Subcutaneous abdominal adipose tissue (tissue), 5 donors: ENCODE results near the gene SLC27A5.

Source experiments
- H3K27ac ChIP-seq: one replicate; pipeline ENCODE4 v1.7.0; 2013; ENCODE audit warnings: low read depth, mild to moderate bottlenecking, inconsistent platforms, low read length, moderate library complexity
- H3K27me3 ChIP-seq, 5 donors: one replicate each; pipeline ENCODE4 v1.7.0; 2013; ENCODE audit warnings: low read length in 5 of 5, inconsistent platforms in 1 of 5; ENCODE audit not compliant: control insufficient read depth in 5 of 5, insufficient read depth in 4 of 5
- H3K36me3 ChIP-seq, 5 donors: one replicate each; pipeline ENCODE4 v1.7.0; 2013; ENCODE audit warnings: low read length in 5 of 5; ENCODE audit not compliant: control insufficient read depth in 5 of 5, insufficient read depth in 5 of 5
- H3K4me1 ChIP-seq, 5 donors: one replicate each; pipeline ENCODE4 v1.7.0; 2013; ENCODE audit warnings: low read length in 5 of 5, mild to moderate bottlenecking in 3 of 5, moderate library complexity in 1 of 5; ENCODE audit not compliant: control insufficient read depth in 5 of 5, insufficient read depth in 5 of 5
- H3K4me3 ChIP-seq, 5 donors: one replicate each; pipeline ENCODE4 v1.7.0; 2013; ENCODE audit warnings: low read length in 5 of 5, low read depth in 1 of 5
- H3K9ac ChIP-seq, 5 donors: one replicate each; pipeline ENCODE4 v1.7.0; 2013; ENCODE audit warnings: low read length in 5 of 5, mild to moderate bottlenecking in 4 of 5, moderate library complexity in 3 of 5
- H3K9me3 ChIP-seq, 5 donors: one replicate each; pipeline ENCODE4 v1.7.0; 2013; ENCODE audit warnings: low read length in 5 of 5; ENCODE audit not compliant: control insufficient read depth in 5 of 5
- donor health status: healthy.
- donor health status: healthy.
- donor health status: healthy.
- donor health status: healthy.
- donor health status: healthy.

Gene SLC27A5

DNA sequence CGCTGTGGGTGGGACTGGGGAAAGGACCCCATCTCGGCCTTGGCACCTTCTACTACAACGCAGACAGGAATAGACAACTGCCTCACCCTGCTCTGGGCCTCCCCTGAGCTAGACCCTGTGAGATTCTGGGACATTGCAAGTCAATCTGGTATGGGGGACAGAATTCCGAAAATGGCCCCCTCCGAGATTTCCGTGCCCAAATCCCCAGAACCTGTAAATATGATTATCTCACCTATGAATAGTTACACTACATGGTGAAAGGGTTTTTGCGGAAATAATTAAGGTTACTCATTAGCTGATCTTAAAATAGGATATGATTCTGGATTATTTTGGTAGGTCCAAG lies 8.4 kb upstream of the SLC27A5 start:
- no peaks in the 10 kb centered on the region for H3K9me3 ChIP-seq
- peak overlapping the region; percentile 93 for H3K27ac ChIP-seq
- peak overlapping the region; percentile 68 to 96 (median 92) for H3K9ac ChIP-seq
- peaks cover 0 to 23% (median 19%) of the 10 kb centered on the region in 5 donors for H3K36me3 ChIP-seq
- H3K27me3 ChIP-seq, result no peaks in the 10 kb centered on the region
- peaks cover 13 to 47% (median 34%) of the 10 kb centered on the region in 5 donors for H3K4me1 ChIP-seq
- peak overlapping the region; percentile 83 to 92 (median 87) for H3K4me3 ChIP-seq

DNA sequence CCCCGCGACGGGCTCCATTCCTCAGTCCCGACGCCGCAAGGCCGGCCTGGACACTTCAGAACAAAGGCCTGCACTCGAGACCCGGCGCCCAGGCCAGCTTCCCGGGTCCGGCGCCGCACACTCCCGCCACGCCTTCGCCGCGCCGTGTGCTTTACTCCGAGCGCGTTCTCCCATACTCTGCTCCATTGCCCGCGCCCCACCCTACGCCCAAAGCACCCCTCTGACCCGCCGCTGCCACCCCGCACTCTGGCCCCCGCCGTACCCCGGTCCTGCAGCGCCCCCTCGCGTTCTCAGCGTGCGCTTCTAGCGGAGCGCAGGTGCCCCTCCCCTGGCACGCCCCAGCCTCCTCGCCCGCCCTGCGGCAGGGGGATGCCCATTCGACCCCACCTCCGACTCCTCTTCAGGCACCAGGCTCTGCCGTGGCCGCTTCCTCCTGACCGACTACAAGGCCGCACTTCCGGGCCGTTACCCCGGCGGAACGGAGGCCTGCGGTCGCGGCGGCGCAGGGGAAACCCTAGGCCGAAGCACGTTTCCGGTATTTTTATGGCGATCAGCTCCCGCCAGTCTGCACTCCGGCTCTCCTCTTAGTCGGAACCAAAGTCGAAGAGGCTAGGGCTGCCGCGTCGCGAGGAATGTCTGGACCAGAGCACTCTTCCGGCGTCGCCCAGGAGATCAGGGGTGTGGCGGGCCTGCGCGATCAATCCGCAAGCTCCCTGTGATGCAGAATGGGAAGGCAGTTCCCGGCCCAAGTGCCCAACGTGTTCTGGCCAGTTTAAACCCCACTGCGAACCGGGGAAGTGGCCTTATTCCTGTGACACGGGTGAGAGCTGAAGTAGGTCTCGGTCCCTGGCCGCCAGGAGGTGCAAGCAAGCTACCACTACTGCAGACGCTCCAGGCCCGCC lies 7.8 kb upstream of the SLC27A5 start, which contains the start of gene ZBTB45:
ZBTB45 (minus strand) TSS at position 456 of the 902 bp plus-strand sequence. CDS start 2,137 bp downstream, outside the sequence.
- Histone ChIP-seq H3K4me1 (peaks cover 13 to 50% (median 37%) of the 10 kb centered on the region in 5 donors), H3K27me3 (no peaks in the 10 kb centered on the region), H3K27ac (peak within 1 kb of the TSS; percentile 93), H3K36me3 (peaks cover 0 to 23% (median 19%) of the 10 kb centered on the region in 5 donors), H3K9ac (peak within 1 kb of the TSS; percentile 76 to 96 (median 92)), H3K4me3 (peak within 1 kb of the TSS; percentile 83 to 92 (median 91)), H3K9me3 (no peaks in the 10 kb centered on the region)

DNA sequence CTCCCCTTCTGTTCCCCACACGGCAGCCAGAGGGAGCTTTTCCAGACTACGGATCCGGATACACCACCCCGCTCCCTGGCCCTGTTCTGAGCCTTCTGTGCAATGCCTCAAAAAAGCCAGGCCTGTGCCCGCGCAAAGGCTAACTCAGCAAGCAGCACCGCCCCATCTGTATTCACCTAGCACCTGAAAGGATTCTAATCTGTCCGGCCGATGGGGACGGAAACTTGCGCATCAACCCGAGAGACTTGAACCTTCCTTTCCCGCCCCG lies 7.2 kb upstream of the SLC27A5 start:
- Histone ChIP-seq H3K36me3 (peaks cover 0 to 23% (median 19%) of the 10 kb centered on the region in 5 donors), H3K4me1 (peaks cover 15 to 55% (median 41%) of the 10 kb centered on the region in 5 donors), H3K9me3 (no peaks in the 10 kb centered on the region), H3K27ac (peak overlapping the region; percentile 93), H3K27me3 (no peaks in the 10 kb centered on the region), H3K9ac (peak overlapping the region; percentile 76 to 96 (median 92)), H3K4me3 (peak overlapping the region; percentile 83 to 92 (median 91))

DNA sequence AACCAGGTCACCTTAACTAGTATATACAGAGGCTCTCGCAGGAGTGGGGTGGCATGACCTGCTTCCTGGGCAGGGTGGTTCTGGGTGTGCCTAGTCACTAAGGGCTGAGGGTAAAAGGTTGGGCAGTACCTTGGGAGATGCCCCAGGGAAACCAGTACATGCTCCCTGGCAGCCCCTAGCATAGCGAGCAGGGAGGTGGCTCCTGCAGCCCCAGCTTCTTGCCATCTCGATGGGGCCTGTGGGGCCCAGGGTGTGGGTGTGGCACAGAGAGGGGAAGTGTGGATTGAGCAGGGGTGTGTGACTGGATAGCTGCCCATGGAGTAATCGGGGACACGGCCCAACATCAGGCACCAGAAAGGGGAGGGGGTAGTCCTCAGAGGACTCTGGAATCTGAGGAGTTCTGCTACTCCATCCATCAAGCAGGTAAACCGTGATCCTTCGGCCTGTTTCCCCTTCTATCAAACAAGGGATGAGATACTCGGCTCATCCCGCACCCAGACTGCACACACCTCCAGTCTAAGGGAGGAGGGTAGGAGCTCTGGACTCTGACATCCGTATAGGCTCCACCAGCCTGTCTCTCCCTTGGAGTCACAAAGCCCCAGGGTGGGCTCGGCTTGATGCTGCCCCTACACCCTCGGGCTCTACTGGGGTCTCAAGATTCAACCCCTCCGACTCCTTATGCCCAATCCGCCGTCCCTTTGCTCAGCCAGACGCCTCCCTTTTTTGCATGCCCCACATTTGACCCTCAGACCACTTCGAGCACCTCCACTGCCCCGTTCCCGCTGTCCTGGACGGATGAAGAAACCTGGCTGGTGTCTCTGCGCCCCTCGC lies 6.7 kb upstream of the SLC27A5 start:
- H3K9me3 ChIP-seq, result no peaks in the 10 kb centered on the region
- H3K27me3 ChIP-seq, result no peaks in the 10 kb centered on the region
- H3K9ac ChIP-seq, result peak overlapping the region; percentile 76 to 96 (median 92)
- H3K4me1 ChIP-seq, result peaks cover 15 to 61% (median 47%) of the 10 kb centered on the region in 5 donors
- peaks cover 0 to 23% (median 19%) of the 10 kb centered on the region in 5 donors for H3K36me3 ChIP-seq
- peak overlapping the region; percentile 93 for H3K27ac ChIP-seq
- H3K4me3 ChIP-seq, result peak overlapping the region; percentile 83 to 92 (median 91)

- H3K36me3 ChIP-seq, result peaks cover 0 to 25% (median 20%) of the 10 kb centered on the region in 5 donors
- peaks cover 15 to 64% (median 48%) of the 10 kb centered on the region in 5 donors for H3K4me1 ChIP-seq
- peak overlapping the region in 1 of 5 donors; percentile 96 for H3K9ac ChIP-seq
- H3K27ac ChIP-seq, result no peak overlapping the region
- H3K9me3 ChIP-seq, result no peaks in the 10 kb centered on the region
- H3K4me3 ChIP-seq, result no peak overlapping the region
- H3K27me3 ChIP-seq, result no peaks in the 10 kb centered on the region
These were observed 5.4 kb upstream of the SLC27A5 start for GRCh38 chr19:58516964-58517833.

DNA sequence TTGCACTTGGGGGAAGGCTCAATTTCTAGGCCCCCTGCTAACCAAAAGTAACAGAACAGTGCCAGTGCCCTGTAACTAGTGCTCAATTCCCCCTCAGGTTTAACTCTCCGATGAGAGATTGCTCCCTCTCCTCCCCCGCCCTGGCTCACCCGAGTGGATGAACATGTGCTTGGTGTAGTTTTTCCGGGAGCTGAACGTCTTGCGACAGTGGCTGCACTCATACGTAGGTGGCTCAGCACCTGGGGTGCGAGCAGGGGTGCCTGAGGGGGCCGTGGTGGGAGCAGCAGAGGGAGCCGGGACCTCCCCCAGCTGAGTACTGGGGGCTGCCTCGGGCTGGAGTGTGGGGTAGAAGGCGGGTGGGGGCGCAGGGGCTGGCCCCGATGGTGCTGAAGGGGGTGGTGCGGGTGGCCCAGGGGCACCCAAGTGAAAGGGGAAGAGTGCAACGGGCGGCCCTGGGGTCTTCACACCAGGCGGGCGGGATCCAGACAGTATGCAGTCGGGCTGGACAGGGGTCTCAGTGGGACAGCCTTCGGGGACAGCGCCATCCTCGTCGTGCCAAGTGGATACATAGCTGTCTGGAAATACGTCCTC lies 4.5 kb upstream of the SLC27A5 start:
- Histone ChIP-seq H3K36me3 (peaks cover 0 to 25% (median 20%) of the 10 kb centered on the region in 5 donors), H3K27me3 (no peaks in the 10 kb centered on the region), H3K27ac (no peak overlapping the region), H3K4me1 (peaks cover 15 to 59% (median 48%) of the 10 kb centered on the region in 5 donors), H3K9ac (peak overlapping the region in 1 of 5 donors; percentile 47), H3K9me3 (no peaks in the 10 kb centered on the region), H3K4me3 (no peak overlapping the region)

DNA sequence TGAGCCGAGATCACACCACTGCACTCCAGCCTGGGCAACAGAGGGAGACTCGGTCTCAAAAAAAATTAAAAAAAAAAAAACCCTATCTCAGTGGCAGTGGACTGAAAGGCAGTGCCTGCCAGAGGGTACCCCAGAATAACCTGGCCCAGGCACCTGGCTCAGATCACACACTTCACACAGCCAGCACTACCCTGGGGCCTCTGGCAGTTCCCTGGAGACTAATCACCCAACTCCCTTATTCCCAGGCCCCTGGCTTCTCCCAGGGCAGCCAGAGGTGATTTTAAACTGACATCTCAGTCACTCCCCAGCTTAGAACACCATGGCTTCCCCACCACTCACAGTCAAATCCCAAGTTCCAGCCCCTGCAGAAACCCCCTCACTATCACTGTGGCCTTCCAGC lies 3.5 kb upstream of the SLC27A5 start:
- peaks cover 0 to 25% (median 20%) of the 10 kb centered on the region in 5 donors for H3K36me3 ChIP-seq
- H3K27ac ChIP-seq, result no peak overlapping the region
- H3K9ac ChIP-seq, result peak overlapping the region in 2 of 5 donors; percentile 4 to 60
- no peaks in the 10 kb centered on the region for H3K27me3 ChIP-seq
- H3K9me3 ChIP-seq, result no peaks in the 10 kb centered on the region
- peaks cover 12 to 53% (median 44%) of the 10 kb centered on the region in 5 donors for H3K4me1 ChIP-seq
- H3K4me3 ChIP-seq, result no peak overlapping the region

- H3K4me3 ChIP-seq, result peak overlapping the region in 4 of 5 donors; percentile 23 to 63 (median 53)
- peaks cover 10 to 48% (median 39%) of the 10 kb centered on the region in 5 donors for H3K4me1 ChIP-seq
- no peak overlapping the region for H3K27ac ChIP-seq
These were observed 2.8 kb upstream of the SLC27A5 start for GRCh38 chr19:58514564-58515022.

More at GRCh38 chr19:58514564-58515022, 2.8 kb upstream of the SLC27A5 start:
- Histone ChIP-seq H3K36me3 (peaks cover 0 to 25% (median 20%) of the 10 kb centered on the region in 5 donors), H3K9ac (peak overlapping the region in 3 of 5 donors; percentile 2 to 69 (median 34)), H3K27me3 (no peaks in the 10 kb centered on the region), H3K9me3 (no peaks in the 10 kb centered on the region)
